Fibroblast of skin of abdomen (primary cell): ENCODE measurements around the gene LILRA1.
"Not testable (repeated sequence)": the region's sequence is repeated elsewhere in the genome, so short reads cannot be mapped to it uniquely, and the experiment has no call there.

ENCODE experiments used
- DNase-seq: peaks from one replicate; pipeline ENCODE4 v3.0.0-alpha.2; 2013

The LILRA1 gene

DNA sequence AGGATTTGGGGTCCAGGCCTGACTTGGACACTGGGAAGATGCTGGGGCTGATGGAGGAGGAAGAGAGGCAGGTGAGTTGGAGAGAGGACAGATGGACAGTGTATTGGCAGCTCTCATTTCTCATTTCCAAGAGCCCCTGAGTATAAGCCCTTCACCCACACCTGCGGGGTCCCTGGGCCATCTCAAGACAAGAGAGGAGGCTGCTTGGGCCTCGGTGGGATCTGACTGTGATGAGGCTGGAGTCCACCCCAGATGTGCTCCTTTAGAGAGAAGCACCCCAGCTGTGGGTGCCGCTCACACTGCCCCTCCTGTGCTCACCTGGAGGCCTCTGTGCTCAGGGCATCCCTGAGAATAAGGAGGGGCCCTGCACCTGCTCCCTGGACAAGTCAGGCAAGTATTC is 16.1 kb upstream of the LILRA1 start:
- no peak for DNase-seq

DNA sequence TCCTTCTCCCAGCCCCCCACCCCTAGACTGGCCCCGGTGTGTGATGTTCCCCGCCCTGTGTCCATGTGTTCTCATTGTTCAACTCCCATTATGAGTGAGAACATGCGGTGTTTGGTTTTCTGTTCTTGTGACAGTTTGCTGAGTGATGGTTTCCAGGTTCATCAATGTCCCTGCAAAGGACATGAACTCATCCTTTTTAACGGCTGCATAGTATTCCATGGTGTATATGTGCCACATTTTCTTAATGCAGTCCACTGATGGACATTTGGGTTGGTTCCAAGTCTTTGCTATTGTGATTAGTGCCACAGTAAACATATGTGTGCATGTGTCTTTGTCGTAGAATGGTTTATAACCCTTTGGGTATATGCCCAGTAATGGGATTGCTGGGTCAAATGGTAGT is 15.2 kb upstream of the LILRA1 start:
- not testable (repeated sequence) for DNase-seq

- no peak for DNase-seq
Measured at GRCh38 chr19:54586397-54586796, 7.0 kb upstream of the LILRA1 start.

GRCh38 chr19:54587026-54587425 is 6.4 kb upstream of the LILRA1 start:
- no peak for DNase-seq

- not testable (repeated sequence) for DNase-seq
Measured at GRCh38 chr19:54593931-54594626, 647 bp downstream of the LILRA1 start.

GRCh38 chr19:54594737-54595136 is 1.3 kb downstream of the LILRA1 start:
- DNase-seq: no peak

DNA sequence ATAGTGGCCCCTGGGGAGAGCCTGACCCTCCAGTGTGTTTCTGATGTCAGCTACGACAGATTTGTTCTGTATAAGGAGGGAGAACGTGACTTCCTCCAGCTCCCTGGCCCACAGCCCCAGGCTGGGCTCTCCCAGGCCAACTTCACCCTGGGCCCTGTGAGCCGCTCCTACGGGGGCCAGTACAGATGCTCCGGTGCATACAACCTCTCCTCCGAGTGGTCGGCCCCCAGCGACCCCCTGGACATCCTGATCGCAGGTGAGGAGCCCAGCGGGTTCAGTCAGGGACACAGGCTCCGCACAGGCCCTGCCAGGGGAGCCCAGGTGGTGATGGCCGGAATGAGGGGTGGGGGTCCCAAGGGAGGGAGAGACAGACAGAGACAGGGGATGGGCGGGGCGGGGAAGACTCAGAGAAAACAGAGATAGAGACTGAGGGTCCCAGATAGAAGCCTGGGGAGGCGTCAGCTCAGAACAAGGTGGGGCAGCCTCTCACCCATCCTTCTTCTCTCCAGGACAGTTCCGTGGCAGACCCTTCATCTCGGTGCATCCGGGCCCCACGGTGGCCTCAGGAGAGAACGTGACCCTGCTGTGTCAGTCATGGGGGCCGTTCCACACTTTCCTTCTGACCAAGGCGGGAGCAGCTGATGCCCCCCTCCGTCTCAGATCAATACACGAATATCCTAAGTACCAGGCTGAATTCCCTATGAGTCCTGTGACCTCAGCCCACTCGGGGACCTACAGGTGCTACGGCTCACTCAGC is 2.4 kb downstream of the LILRA1 start:
- DNase-seq: not testable (repeated sequence)

DNA sequence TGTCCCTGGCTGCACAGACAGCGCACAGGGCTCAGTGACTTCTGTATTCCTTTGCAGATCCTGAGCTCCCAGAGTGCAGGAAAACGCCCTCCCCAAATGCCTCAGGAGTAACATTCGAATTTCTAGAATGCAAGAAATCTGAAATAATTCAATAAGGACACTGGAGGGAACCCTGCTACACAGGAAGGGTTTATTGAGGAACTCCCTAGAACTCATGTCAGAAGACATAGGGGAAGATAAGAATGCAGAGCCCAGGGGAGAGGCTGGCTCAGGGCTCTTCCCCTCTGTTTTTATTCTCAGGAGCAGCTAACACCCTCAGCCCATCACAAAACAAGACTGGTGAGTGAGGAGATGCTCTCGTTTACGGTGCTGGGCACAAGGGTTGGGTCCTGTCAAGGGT is 6.8 kb downstream of the LILRA1 start:
- DNase-seq: no peak

- no peak for DNase-seq
Measured at GRCh38 chr19:54606230-54606629, 12.8 kb downstream of the LILRA1 start.

DNA sequence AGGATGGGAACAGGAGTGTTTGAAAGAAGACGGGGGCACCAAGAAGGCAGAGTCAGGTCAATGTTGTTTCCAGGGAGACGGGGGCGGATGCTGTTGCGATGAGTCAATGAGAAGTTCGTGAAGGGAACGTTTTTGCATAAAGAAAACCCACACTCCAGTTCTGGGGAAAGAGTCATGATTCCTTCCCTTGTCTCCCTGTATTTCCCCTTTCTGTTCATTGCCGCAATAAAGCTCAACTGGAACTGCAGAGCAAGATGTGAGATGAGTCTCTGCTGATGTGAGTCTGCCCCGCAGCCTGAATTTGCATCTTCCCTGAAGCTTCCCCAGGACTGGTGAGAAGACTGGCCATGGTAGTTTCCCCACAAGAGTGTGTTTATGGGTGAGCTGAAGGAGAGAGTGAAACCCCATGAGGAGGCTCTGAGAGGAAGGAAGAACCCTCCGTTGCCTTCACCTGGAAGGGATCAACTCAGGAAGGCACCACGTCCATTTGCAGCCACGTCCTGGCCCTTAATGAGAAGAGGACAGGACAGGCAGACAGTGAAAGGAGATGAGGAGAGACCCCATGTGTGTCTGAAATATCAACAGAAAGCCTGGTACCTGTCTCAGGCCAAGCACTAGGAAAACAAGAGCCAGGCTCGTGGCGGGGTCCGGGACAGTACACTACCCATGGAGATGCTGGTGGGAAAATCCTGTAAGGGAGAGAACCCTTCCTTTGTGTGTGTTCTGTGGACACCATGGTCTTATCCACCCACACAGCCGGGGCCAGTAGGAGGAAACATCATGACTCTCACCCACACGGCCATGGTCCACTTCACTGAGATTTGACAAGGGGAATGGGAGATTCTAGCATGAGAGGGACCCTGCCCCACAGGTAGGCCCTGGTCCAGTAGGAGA is 13.7 kb downstream of the LILRA1 start:
- no peak for DNase-seq

- DNase-seq: no peak
Measured at GRCh38 chr19:54607785-54608150, 14.3 kb downstream of the LILRA1 start.

GRCh38 chr19:54608205-54608604 is 14.8 kb downstream of the LILRA1 start:
- no peak for DNase-seq

DNA sequence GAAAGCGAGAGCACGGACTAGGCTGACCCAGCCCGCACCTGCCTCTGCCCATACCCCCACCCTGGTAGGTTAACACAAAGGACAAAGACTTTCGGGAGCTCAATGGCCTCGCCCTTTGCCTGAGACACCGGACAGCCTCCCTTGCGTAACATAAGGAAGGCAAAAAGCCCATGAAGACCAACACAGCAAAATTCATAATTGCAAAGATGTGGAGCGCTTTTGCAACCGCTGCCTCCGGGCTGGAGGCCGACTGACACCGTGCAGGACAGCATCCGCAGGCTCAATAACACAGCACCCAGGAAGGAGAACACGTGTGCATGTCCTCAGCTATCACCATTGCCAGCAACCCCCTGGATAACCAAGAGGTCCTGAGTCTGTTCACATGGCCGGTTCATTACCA is 15.4 kb downstream of the LILRA1 start:
- DNase-seq: no peak

GRCh38 chr19:54609356-54609791 is 15.9 kb downstream of the LILRA1 start:
- no peak for DNase-seq

- DNase-seq: no peak
Measured at GRCh38 chr19:54612428-54612827, 19.0 kb downstream of the LILRA1 start.

DNA sequence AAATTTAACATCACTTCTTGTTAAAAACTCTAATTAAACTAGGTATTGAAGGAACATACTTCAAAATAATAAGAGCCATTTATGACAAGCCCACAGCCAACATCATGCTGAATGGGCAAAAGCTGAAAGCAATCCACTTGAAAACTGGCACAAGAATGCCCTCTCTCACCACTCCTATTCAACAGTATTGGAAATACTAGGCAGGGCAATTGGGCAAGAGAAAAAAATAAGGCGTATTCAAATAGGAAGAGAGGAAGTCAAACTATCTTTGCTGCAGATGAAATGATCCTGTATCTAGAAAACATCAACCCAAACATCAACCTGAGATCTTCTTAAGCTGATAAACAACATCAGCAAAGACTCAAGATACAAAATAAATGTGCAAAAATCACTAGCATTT is 21.3 kb downstream of the LILRA1 start:
- no peak for DNase-seq

DNA sequence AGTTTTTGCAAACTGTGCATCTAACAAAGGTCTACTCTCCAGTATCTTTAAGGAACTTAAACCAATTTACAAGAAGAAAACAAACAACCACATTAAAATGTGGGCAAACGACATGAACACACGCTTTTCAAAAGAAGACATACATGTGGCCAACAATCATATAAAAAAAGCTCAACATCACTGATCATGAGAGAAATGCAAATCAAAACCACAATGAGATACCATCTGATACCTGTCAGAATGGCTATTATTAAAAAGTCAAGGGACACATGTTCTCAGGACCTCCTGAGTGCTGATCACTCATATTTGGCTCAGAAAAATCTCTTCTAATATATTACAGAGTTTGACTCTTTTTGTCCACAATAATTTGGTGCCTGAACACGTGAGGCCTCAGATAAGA is 22.6 kb downstream of the LILRA1 start:
- no peak for DNase-seq

- DNase-seq: no peak
Measured at GRCh38 chr19:54616821-54617560, 23.6 kb downstream of the LILRA1 start.

GRCh38 chr19:54620464-54620863 is 27.0 kb downstream of the LILRA1 start:
- DNase-seq: no peak

DNA sequence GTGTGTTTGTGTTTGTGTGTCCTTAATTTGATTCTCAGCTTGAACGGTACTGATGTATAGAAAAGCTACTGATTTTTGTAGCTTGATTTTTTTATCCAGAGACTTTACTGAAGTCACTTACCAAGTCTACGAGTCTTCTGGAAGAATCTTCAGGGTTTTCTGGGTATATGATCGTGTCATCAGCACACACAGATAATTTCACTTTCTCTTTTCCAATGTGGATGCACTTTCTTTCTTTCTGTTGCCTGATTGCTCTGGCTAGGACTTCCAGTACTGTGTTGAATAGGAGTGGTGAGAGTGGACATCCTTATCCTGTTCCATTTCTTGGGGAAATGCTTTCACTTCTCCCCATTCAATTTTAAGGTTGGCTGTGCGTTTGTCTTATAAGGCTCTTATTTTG is 29.0 kb downstream of the LILRA1 start:
- DNase-seq: no peak

DNA sequence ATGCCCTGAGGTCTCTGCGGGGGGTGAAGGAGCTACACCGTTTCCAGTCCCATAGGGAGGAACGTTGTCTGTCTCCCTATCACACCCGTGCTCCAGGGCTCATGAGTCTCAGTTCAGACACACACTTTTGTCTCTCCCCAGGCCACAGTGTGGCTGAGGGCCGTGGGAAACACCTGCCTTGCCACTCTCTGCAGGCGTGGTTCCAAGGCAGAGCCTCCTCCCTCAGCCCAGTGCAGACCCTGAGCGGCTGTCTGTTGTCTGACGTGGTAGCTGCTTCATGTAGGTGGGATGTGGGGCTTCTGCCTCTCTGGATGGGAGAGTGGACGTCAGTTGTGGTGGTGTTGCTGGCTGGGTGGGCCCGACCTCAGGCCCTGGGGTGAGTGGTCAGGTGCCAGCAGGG is 30.8 kb downstream of the LILRA1 start:
- not testable (repeated sequence) for DNase-seq

- not testable (repeated sequence) for DNase-seq
Measured at GRCh38 chr19:54624934-54625730, 31.7 kb downstream of the LILRA1 start.
